Neural cell (in vitro differentiated cells): ENCODE measurements around the gene SLC25A42. TPM values are rescaled to one million over a fixed set of nuclear protein-coding genes. Genes with fewer than 3 reads are reported as not detected.

Experiments
- H2AFZ ChIP-seq: fragments of 200-600, 300-800 bp; sonication (generic), shearing (Covaris generic); 2 replicates; pipeline ENCODE4 v1.6.0; 2014; ENCODE audit warnings: low read depth, mild to moderate bottlenecking, antibody characterized with exemption, low read length, moderate library complexity
- H3F3A ChIP-seq: fragments of 200-600 bp; shearing (Covaris generic); 2 replicates; pipeline ENCODE4 v1.6.1; 2016; ENCODE audit warnings: mild to moderate bottlenecking, moderate library complexity, mixed read lengths, antibody characterized with exemption, low read length; ENCODE audit not compliant: insufficient read depth, poor library complexity, severe bottlenecking
- H3K27ac ChIP-seq: fragments of 200-600, 300-800 bp; sonication (generic), shearing (Covaris generic); 2 replicates; pipeline ENCODE4 v1.5.1; 2014; ENCODE audit warnings: mild to moderate bottlenecking, low read length, moderate library complexity
- H3K27me3 ChIP-seq: fragments of 300-800, 200-600 bp; sonication (generic), shearing (Covaris generic); 2 replicates; pipeline ENCODE4 v1.6.0; 2014; ENCODE audit warnings: mild to moderate bottlenecking, low read depth, low read length, moderate library complexity; ENCODE audit not compliant: insufficient read depth
- H3K36me3 ChIP-seq: fragments of 300-800, 200-600 bp; sonication (generic), shearing (Covaris generic); 2 replicates; pipeline ENCODE4 v1.5.1; 2014; ENCODE audit warnings: mild to moderate bottlenecking, antibody characterized with exemption, low read length, moderate library complexity; ENCODE audit not compliant: insufficient read depth
- H3K4me2 ChIP-seq: fragments of 300-800, 200-600 bp; sonication (generic), shearing (Covaris generic); 2 replicates; pipeline ENCODE4 v1.6.0; 2014; ENCODE audit warnings: mild to moderate bottlenecking, low read length
- H3K4me3 ChIP-seq: fragments of 300-800, 200-600 bp; sonication (generic), shearing (Covaris generic); 2 replicates; pipeline ENCODE4 v1.5.1; 2014; ENCODE audit warnings: mild to moderate bottlenecking, low read length, moderate library complexity
- H3K79me2 ChIP-seq: fragments of 200-600 bp; shearing (Covaris generic); replicated peaks from 2 replicates; pipeline ENCODE4 v1.6.0; 2014; ENCODE audit warnings: mild to moderate bottlenecking, low read length, moderate library complexity; ENCODE audit not compliant: insufficient read depth
- H3K9ac ChIP-seq: fragments of 300-800, 200-600 bp; sonication (generic), shearing (Covaris generic); 2 replicates; pipeline ENCODE4 v1.6.1; 2016; ENCODE audit warnings: mild to moderate bottlenecking, low read length, mixed read lengths
- H3K9me2 ChIP-seq: fragments of 200-600 bp; shearing (Covaris generic); 2 replicates; pipeline ENCODE4 v1.6.1; 2016; ENCODE audit warnings: mild to moderate bottlenecking, low read length, mixed read lengths; ENCODE audit not compliant: insufficient read depth
- H3K9me3 ChIP-seq: fragments of 200-600, 300-800 bp; sonication (generic), shearing (Covaris generic); 2 replicates; pipeline ENCODE4 v1.6.1; 2016; ENCODE audit warnings: mild to moderate bottlenecking, mixed run types, low read length, moderate library complexity, mixed read lengths
- H4K20me1 ChIP-seq: fragments of 200-600 bp; shearing (Covaris generic); 2 replicates; pipeline ENCODE4 v1.6.1; 2016; ENCODE audit warnings: mild to moderate bottlenecking, mixed run types; ENCODE audit not compliant: insufficient read depth
- EP300 ChIP-seq: fragments of 450-650 bp; conservative IDR thresholded peaks from 2 replicates; pipeline ENCODE4 v1.6.1; 2014; ENCODE audit warnings: antibody characterized with exemption, mild to moderate bottlenecking, moderate library complexity; ENCODE audit not compliant: poor library complexity, severe bottlenecking
- EZH2 ChIP-seq: fragments of 200-600, 300-800 bp; shearing (Covaris generic), sonication (generic); IDR thresholded peaks from 2 replicates; pipeline ENCODE4 v1.6.1; 2014; ENCODE audit warnings: antibody characterized with exemption, low read length, borderline replicate concordance, mild to moderate bottlenecking; ENCODE audit not compliant: insufficient read depth, poor library complexity, severe bottlenecking
- MXI1 ChIP-seq: fragments of 450-650 bp; conservative IDR thresholded peaks from 2 replicates; pipeline ENCODE4 v1.6.1; 2014; ENCODE audit warnings: antibody characterized with exemption, mild to moderate bottlenecking; ENCODE audit not compliant: poor library complexity, severe bottlenecking
- POLR2AphosphoS5 ChIP-seq: IDR thresholded peaks from 2 replicates; pipeline ENCODE4 v1.6.1; 2012
- RAD21 ChIP-seq: fragments of 450-650 bp; conservative IDR thresholded peaks from 2 replicates; pipeline ENCODE4 v1.6.1; 2014; ENCODE audit warnings: antibody characterized with exemption, mild to moderate bottlenecking, moderate library complexity
- SMC3 ChIP-seq: fragments of 450-650 bp; conservative IDR thresholded peaks from 2 replicates; pipeline ENCODE4 v1.6.1; 2014; ENCODE audit warnings: antibody characterized with exemption, mild to moderate bottlenecking, moderate library complexity; ENCODE audit not compliant: poor library complexity
- TAF1 ChIP-seq: IDR thresholded peaks from 2 replicates; pipeline ENCODE4 v1.6.1; 2012; ENCODE audit warnings: low read depth
- polyA plus RNA-seq: library from polyadenylated mRNA; depleted of rRNA; stranded (reverse); fragments of >200 nt; gene quantifications from 2 replicates; pipeline ENCODE4 v1.2.3, GENCODE V29; 2014
- TF ChIP-seq, protein P1 (sequence below): fragments of 450-650 bp; IDR thresholded peaks from 2 replicates; pipeline ENCODE4 v1.5.1; 2014; ENCODE audit warnings: antibody characterized with exemption, mild to moderate bottlenecking, moderate library complexity; ENCODE audit not compliant: poor library complexity, severe bottlenecking
- TF ChIP-seq, protein P2 (sequence below): IDR thresholded peaks from 2 replicates; pipeline ENCODE4 v1.6.1; 2012; ENCODE audit warnings: borderline replicate concordance

The SLC25A42 gene
- polyA plus RNA-seq, 1 donor from 2014 or later, result 22.7 TPM

DNA sequence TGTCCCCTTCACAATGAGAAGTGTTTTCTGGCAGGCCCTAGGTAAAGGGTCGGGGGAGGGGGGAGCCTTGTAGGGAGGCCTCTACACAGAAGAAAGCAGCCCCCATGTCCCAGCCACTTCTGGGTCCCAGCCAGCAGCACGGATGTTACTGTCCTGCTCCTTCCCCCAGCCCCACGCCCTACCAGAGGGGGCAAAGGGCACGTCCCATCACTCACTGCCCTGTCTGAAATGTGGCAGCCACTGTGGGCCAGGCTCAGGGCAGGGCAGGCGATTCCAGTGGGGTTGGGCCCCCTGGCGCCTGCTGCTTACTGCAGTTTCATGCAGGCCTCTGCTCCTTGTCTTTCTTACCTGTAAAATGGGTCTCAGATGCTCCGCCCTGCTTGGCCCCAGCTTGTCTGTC, 6.1 kb upstream of the SLC25A42 start:
- Histone ChIP-seq H4K20me1 (no peaks in the 10 kb centered on the region), H3K27me3 (no peaks in the 10 kb centered on the region), H3F3A (no peaks in the 10 kb centered on the region), H3K4me2 (no peak overlapping the region), H2AFZ (no peak overlapping the region), H3K9me2 (no peaks in the 10 kb centered on the region), H3K4me3 (no peak overlapping the region), H3K79me2 (no peaks in the 10 kb centered on the region), H3K36me3 (no peaks in the 10 kb centered on the region), H3K27ac (no peak overlapping the region), H3K9me3 (no peaks in the 10 kb centered on the region), H3K9ac (no peak overlapping the region)
- TF ChIP-seq MXI1, result no peak
- no peak for TF ChIP-seq POLR2AphosphoS5
- no peak for TF ChIP-seq EZH2
- TF ChIP-seq, protein P1, sequence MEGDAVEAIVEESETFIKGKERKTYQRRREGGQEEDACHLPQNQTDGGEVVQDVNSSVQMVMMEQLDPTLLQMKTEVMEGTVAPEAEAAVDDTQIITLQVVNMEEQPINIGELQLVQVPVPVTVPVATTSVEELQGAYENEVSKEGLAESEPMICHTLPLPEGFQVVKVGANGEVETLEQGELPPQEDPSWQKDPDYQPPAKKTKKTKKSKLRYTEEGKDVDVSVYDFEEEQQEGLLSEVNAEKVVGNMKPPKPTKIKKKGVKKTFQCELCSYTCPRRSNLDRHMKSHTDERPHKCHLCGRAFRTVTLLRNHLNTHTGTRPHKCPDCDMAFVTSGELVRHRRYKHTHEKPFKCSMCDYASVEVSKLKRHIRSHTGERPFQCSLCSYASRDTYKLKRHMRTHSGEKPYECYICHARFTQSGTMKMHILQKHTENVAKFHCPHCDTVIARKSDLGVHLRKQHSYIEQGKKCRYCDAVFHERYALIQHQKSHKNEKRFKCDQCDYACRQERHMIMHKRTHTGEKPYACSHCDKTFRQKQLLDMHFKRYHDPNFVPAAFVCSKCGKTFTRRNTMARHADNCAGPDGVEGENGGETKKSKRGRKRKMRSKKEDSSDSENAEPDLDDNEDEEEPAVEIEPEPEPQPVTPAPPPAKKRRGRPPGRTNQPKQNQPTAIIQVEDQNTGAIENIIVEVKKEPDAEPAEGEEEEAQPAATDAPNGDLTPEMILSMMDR, result no peak
- TF ChIP-seq RAD21, result no peak

DNA sequence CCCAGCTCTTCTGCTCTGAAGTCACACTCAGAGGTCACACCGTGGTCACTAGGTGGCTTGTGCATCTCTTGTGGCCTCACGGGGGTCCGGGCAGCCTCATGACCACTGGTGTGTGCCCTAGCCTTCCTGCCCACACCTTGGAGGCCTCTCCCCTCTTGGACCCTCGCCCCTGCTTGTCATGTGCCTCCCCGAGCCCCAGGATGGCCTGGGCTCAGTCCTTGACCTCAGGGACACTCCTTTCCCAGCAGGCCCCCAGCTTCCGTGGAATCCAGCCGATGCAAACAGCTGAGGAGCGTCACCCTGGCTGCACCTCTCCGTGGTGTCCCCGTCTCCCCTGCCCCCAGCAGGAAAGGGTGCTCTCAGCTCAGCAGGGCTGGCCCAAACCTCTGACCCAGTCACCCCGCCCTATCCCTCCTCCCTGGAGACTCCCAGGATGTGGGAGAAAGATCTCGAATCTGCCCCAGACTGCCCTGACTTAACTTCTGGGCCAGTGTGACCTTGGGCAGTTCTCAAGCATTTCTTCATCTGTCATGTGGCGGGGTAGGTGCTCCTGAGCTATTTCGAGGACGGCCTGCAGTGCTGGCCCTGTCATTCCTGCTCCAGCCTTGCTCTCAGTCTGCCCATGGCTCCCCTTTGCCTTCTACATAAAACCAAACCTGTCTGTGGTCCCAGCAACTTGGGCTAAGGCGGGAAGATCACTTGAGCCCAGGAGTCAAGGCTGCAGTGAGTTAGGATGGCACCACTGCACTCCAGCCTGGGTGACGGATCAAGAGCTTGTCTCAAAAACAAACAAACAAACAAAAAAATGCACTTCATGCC, 4.6 kb upstream of the SLC25A42 start:
- H3K9me3 ChIP-seq, result no peaks in the 10 kb centered on the region
- no peak overlapping the region for H3K27ac ChIP-seq
- no peak overlapping the region for H3K4me2 ChIP-seq
- no peaks in the 10 kb centered on the region for H3K36me3 ChIP-seq
- no peaks in the 10 kb centered on the region for H3K9me2 ChIP-seq
- no peak overlapping the region for H3K4me3 ChIP-seq
- no peaks in the 10 kb centered on the region for H3K27me3 ChIP-seq
- H2AFZ ChIP-seq, result no peak overlapping the region
- TF ChIP-seq MXI1, result no peak
- TF ChIP-seq POLR2AphosphoS5, result no peak
- H3F3A ChIP-seq, result no peaks in the 10 kb centered on the region
- H3K9ac ChIP-seq, result no peak overlapping the region
- H4K20me1 ChIP-seq, result no peaks in the 10 kb centered on the region
- no peaks in the 10 kb centered on the region for H3K79me2 ChIP-seq

DNA sequence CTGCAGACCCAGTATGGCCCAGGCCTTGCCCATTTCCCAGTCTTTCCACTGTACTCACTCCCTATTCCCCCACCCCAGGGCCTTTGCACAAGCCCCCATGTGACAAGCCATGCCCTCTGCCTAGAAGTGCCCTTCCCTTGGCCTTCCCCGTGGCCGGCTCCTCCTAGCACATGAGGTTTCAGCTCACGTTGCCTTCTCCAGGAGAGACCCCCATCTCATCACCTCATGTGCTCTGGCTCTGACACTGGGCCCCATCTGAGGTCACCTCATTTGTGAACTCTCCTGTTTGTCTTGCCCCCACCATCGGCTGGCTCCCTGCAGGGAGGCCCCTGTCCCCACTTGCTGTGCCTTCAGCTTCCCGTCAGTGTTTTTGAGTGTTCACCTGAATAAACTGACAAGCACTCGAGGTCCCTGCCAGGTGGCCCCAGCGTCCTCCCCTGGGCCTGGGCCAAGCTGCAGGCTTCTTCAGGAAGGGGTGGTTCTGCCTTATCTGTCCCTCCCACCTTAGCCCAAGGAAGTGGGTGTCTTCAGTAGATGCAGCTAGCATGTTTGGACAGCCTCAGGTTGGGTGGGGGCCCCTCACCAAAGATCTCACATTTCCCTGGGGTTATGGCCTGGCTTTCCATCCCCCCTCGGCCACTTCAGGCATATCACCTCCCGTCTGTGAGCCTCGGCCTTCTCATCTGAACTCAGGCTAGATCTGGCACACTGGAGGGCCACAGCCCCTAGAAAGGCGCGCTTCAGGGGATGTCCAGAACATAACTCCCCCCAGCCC, 3.8 kb upstream of the SLC25A42 start:
- TF ChIP-seq RAD21, result no peak
- no peak for TF ChIP-seq POLR2AphosphoS5
- TF ChIP-seq EP300, result no peak
- no peak for TF ChIP-seq SMC3
- TF ChIP-seq, protein P1, result no peak
- TF ChIP-seq EZH2, result no peak
- no peak for TF ChIP-seq TAF1
- TF ChIP-seq, protein P2, sequence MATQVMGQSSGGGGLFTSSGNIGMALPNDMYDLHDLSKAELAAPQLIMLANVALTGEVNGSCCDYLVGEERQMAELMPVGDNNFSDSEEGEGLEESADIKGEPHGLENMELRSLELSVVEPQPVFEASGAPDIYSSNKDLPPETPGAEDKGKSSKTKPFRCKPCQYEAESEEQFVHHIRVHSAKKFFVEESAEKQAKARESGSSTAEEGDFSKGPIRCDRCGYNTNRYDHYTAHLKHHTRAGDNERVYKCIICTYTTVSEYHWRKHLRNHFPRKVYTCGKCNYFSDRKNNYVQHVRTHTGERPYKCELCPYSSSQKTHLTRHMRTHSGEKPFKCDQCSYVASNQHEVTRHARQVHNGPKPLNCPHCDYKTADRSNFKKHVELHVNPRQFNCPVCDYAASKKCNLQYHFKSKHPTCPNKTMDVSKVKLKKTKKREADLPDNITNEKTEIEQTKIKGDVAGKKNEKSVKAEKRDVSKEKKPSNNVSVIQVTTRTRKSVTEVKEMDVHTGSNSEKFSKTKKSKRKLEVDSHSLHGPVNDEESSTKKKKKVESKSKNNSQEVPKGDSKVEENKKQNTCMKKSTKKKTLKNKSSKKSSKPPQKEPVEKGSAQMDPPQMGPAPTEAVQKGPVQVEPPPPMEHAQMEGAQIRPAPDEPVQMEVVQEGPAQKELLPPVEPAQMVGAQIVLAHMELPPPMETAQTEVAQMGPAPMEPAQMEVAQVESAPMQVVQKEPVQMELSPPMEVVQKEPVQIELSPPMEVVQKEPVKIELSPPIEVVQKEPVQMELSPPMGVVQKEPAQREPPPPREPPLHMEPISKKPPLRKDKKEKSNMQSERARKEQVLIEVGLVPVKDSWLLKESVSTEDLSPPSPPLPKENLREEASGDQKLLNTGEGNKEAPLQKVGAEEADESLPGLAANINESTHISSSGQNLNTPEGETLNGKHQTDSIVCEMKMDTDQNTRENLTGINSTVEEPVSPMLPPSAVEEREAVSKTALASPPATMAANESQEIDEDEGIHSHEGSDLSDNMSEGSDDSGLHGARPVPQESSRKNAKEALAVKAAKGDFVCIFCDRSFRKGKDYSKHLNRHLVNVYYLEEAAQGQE, result no peak
- TF ChIP-seq MXI1, result no peak
- Histone ChIP-seq H4K20me1 (no peaks in the 10 kb centered on the region), H3K36me3 (no peaks in the 10 kb centered on the region), H3K4me3 (no peak overlapping the region), H3K79me2 (no peaks in the 10 kb centered on the region), H3K9me2 (no peaks in the 10 kb centered on the region), H2AFZ (no peak overlapping the region), H3F3A (no peaks in the 10 kb centered on the region), H3K9ac (no peak overlapping the region), H3K9me3 (no peaks in the 10 kb centered on the region), H3K27me3 (no peaks in the 10 kb centered on the region), H3K4me2 (no peak overlapping the region), H3K27ac (no peak overlapping the region)
